Measurements from ENCODE around the gene IST1. TPM values are rescaled to one million over a fixed set of nuclear protein-coding genes. Genes with fewer than 3 reads are reported as not detected.

The IST1 gene
- total RNA-seq, 1 donor from 2014 or later: 160 TPM

DNA sequence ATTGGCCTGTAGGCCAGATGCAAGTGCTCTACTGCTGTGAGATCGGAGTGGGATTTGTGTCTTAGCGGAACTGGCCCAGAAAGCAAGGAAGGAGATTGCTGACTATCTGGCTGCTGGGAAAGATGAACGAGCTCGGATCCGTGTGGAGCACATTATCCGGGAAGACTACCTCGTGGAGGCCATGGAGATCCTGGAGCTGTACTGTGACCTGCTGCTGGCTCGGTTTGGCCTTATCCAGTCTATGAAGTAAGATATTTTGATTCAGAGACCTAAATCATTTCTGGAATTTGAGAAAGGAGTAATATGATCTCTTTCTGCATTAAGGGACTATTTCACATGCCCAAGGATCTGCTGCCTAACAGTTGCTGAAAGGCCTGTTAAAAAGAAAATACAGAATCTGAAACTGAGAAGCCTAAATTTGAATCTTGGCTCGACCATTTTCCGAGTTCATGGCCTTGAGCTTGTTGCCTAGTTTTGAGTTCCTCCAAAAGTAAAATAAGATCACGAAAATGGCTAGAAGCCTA is 21.1 kb downstream of the IST1 start:
- intact Hi-C loops (cut with micrococcal nuclease): no loop called here

- intact Hi-C loops (cut with micrococcal nuclease): no loop called here
Measured at GRCh38 chr16:71917900-71918299, 22.6 kb downstream of the IST1 start.

- intact Hi-C loops (cut with micrococcal nuclease): no loop called here
Measured at GRCh38 chr16:71919035-71919434, 23.7 kb downstream of the IST1 start.

DNA sequence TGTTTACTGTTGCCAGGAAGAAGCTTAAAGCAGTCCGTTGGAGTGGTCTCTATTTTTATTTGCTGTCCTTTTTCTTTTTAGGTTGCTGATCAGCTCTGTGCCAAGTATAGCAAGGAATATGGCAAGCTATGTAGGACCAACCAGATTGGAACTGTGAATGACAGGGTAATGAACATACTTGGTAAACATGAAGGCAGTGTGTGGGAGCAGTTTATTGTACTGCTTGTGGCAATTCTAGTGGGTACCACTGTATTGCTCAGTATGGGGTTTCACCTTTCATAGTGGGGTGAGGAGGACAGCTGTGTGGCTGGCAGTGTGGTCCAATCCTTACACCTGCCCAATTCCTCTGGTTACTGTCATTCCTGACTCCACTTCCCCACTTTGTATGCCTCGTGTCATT is 25.3 kb downstream of the IST1 start:
- intact Hi-C loops (cut with micrococcal nuclease): no loop called here

GRCh38 chr16:71923941-71924690 is 28.8 kb downstream of the IST1 start:
- intact Hi-C loops (cut with micrococcal nuclease): no loop called here

DNA sequence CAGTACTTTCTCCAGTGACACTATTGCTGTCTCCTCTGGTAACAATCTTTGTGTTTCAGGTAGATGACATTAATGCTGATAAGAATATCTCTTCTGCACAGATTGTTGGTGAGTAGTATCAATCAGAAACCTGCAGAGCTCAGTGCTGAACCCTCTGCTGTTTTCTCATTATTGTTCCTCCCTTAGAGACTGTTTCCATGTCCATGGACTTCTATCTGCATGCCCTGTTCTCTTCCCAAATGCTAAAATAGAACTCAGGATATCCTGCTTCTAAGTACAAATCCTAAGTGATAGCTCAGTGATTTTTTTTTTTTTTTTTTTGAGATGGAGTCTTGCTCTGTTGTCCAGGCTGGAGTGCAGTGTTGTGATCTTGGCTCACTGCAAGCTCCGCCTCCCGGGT is 29.4 kb downstream of the IST1 start:
- intact Hi-C loops (cut with micrococcal nuclease): no loop called here

GRCh38 chr16:71927383-71927782 is 32.1 kb downstream of the IST1 start:
- intact Hi-C loops (cut with micrococcal nuclease): no loop called here

DNA sequence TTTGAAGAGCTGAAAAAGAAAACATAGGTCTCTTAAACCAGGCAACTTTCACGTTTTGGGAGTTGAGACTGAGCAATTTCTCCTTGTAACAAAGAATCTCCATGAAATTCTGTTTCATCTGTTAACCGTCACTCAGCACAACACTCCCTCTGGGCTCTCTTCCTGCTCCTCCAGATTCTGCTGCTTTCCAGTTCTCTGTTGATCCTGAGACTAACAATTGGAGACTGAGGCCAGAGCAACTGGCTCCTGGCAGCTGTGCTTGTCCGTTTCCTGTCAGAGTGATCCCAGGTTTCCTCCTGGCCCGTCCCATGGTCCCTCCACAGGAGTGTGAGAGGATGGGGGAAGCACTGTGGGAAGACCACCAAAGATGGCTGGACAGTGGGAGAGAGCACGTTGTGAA is 32.5 kb downstream of the IST1 start:
- intact Hi-C loops (cut with micrococcal nuclease): no loop called here

DNA sequence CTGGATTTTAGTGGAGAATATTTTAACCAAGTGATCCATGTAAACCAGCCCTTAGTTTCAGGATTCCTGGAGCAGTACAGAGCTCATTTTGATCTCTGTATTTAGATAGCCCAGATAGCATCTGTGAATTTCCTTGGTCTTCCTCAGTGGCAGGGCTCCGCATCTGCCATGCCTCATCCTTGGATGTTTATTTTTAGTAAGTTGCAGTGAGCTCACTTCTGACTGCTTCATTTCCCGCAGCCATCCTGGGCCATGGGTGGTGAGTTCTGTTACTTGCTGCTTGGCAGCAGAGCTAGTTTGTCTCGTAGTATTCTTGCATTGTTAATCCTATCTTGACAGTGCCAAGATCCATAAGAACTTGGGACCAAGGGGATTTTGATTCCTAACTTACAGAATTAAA is 33.7 kb downstream of the IST1 start:
- intact Hi-C loops (cut with micrococcal nuclease): no loop called here

- intact Hi-C loops (cut with micrococcal nuclease): no loop called here
Measured at GRCh38 chr16:71930013-71930563, 34.8 kb downstream of the IST1 start.

DNA sequence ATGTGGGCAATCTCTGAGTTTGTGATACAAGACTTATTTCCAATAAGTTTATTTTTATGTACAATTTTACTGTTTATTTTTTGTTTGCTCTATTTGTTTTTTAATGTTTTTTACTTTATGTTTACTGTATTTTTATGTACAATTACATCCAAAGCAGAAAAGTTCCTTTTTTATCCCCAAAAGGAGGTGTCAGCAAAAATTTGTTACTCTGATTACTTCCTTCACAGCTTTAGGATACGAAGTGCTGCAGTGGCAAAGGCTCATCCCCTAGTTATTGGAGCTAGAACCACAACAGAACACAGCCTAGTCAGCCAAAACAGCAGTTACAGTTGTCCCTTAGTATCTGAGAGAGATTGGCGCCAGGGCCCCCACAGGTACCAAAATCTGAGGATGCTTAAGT is 35.7 kb downstream of the IST1 start:
- intact Hi-C loops (cut with micrococcal nuclease): no loop called here

DNA sequence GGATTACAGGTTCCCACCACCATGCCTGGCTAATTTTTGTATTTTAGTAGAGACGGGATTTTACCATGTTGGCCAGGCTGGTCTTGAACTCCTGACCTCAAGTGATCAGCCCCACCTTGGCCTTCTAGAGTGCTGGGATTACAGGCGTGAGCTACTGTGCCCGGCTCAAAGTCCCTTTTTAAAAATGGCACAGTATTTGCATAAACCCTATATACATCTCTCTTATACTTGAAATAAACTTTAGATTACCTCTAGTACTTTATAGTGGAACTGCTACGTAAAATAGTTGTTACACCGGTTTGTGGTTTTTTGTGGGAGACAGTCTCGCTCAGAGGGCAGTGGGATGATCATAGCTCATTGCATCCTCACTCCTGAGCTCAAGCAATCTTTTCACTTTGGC is 36.3 kb downstream of the IST1 start:
- intact Hi-C loops (cut with micrococcal nuclease): no loop called here

GRCh38 chr16:71933017-71933416 is 37.7 kb downstream of the IST1 start:
- intact Hi-C loops (cut with micrococcal nuclease): no loop called here

DNA sequence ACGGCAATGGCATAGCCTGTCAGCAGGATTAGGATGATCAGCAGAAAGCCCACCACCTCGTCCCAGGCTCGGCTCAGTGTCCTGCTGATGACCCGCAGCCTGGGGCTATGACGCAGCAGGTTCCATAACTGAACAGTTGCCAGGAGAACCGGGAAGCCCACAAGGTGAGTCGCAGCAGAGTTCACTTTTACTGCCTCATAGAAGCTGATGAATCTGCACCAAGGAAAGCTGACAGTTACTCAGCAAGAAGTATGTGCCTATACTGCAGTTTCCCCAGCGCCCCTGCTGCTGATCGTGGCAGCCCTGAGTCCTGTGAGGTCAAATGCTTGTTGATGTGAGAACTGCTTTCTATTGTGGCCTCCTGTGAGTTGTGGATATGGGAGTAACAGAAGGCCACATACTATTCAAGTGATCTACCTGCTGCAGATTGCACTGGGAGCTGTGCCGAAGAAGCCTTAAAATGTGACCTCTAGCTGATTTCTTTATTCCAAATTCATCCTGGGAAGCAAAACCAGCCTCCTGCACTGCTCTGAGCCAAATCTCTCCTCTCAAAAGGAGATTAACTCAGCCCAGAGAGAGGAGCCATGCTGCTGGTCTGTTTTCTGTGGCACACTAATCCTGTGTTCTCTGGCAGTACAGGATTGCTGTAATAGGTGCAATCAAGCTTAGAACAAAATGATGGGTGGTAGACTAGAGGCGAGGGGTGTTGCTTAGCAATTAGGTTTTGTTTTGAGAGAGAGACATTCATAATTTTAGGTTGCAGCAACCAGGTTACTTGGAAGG is 38.8 kb downstream of the IST1 start:
- intact Hi-C loops (cut with micrococcal nuclease): no loop called here

- intact Hi-C loops (cut with micrococcal nuclease): no loop called here
Measured at GRCh38 chr16:71937868-71938510, 42.7 kb downstream of the IST1 start.

- intact Hi-C loops (cut with micrococcal nuclease): no loop called here
Measured at GRCh38 chr16:71943887-71944286, 48.6 kb downstream of the IST1 start.

GRCh38 chr16:71945616-71946015 is 50.3 kb downstream of the IST1 start:
- intact Hi-C loops (cut with micrococcal nuclease): no loop called here

- intact Hi-C loops (cut with micrococcal nuclease): no loop called here
Measured at GRCh38 chr16:71952825-71953224, 57.5 kb downstream of the IST1 start.

GRCh38 chr16:71954180-71954579 is 58.8 kb downstream of the IST1 start:
- intact Hi-C loops (cut with micrococcal nuclease): no loop called here

- intact Hi-C loops (cut with micrococcal nuclease): no loop called here
Measured at GRCh38 chr16:71954699-71955195, 59.4 kb downstream of the IST1 start.

GRCh38 chr16:71956486-71956885 is 61.2 kb downstream of the IST1 start:
- intact Hi-C loops (cut with micrococcal nuclease): no loop called here
